Tibial nerve (tissue), 4 donors: ENCODE data around the gene MMP25. TPM values are rescaled to one million over a fixed set of nuclear protein-coding genes. Genes with fewer than 3 reads are reported as not detected.
"Not testable (repeated sequence)": the region's sequence is repeated elsewhere in the genome, so short reads cannot be mapped to it uniquely, and the experiment has no call there.

Experiments
- DNase-seq, 2 donors: peaks; one replicate each; pipeline ENCODE4 v3.0.0-alpha.2; 2019; ENCODE audit warnings: low spot score in 2 of 2
- H3K27ac ChIP-seq, 4 donors: fragments of 200-600 bp; sonication (generic) in 3 of 4; one replicate each; pipeline ENCODE4 v1.5.1; 2017 to 2019; ENCODE audit warnings: mild to moderate bottlenecking in 1 of 4
- H3K27me3 ChIP-seq, 2 donors: fragments of 200-600 bp; sonication (generic) in 1 of 2; one replicate each; pipeline versions ENCODE4 v1.5.1 to v1.6.0; 2017 to 2019
- H3K36me3 ChIP-seq, 3 donors: fragments of 200-600 bp; sonication (generic); one replicate each; pipeline ENCODE4 v1.5.1; 2018 to 2019
- H3K4me1 ChIP-seq, 4 donors: fragments of 200-600 bp; sonication (generic) in 3 of 4; one replicate each; pipeline ENCODE4 v1.5.1; 2017 to 2019
- H3K4me3 ChIP-seq, 4 donors: fragments of 200-600 bp; sonication (generic) in 3 of 4; one replicate each; pipeline ENCODE4 v1.5.1; 2017 to 2019; ENCODE audit warnings: mild to moderate bottlenecking in 1 of 4, moderate library complexity in 1 of 4
- H3K9me3 ChIP-seq, 4 donors: fragments of 200-600 bp; sonication (generic) in 3 of 4; one replicate each; pipeline ENCODE4 v1.5.1; 2017 to 2019
- EP300 ChIP-seq, 2 donors: sonication (generic); formaldehyde crosslinking; IDR thresholded peaks; one replicate each; pipeline ENCODE4 v1.6.1; 2017; ENCODE audit warnings: antibody characterized with exemption in 2 of 2, mild to moderate bottlenecking in 1 of 2
- POLR2A ChIP-seq, 2 donors: fragments of 450-650 bp; IDR thresholded peaks; one replicate each; pipeline ENCODE4 v1.6.1; 2017; ENCODE audit warnings: antibody characterized with exemption in 2 of 2, mild to moderate bottlenecking in 2 of 2, moderate library complexity in 2 of 2
- WGBS, 2 donors: methylation state at CpG; one replicate each; pipeline ENCODE4 v1.1.5; 2018; 5-methylcytosine and 5-hydroxymethylcytosine counted together
- total RNA-seq, 4 donors: library from RNA; depleted of rRNA; stranded (reverse); fragments of >200 nt; gene quantifications; one replicate each; pipeline ENCODE4 v1.1.0, GENCODE V29; 2016
- TF ChIP-seq, protein P1 (sequence below), 5 experiments: fragments of 200-600 bp in 3 of 5; fragments of 450-650 bp in 2 of 5; sonication (generic) in 3 of 5; IDR thresholded peaks; one replicate each; pipeline ENCODE4 v1.5.1; 2016 to 2019; ENCODE audit warnings: antibody characterized with exemption in 5 of 5, mild to moderate bottlenecking in 3 of 5, moderate library complexity in 2 of 5

The MMP25 gene
- total RNA-seq, 4 donors from 2014 or later = under 0.01 to 0.42 TPM; not detected in 2

- TF ChIP-seq EP300 (IDR thresholded peaks at IDR 0.05) (no peak), POLR2A (IDR thresholded peaks at IDR 0.05) (no peak)
- WGBS, 2 donors = 36 to 39% methylated on average over 8 to 10 of the region's 10 CpGs
Observed at GRCh38 chr16:3075523-3075915, 29.2 kb downstream of the MMP25 start.

GRCh38 chr16:3075946-3076345 is 29.6 kb downstream of the MMP25 start:
- peaks cover 0 to 25% of the 10 kb centered on the region in 2 donors for H3K27me3 ChIP-seq
- not testable (repeated sequence) for DNase-seq, H3K4me3 ChIP-seq, H3K36me3 ChIP-seq, H3K9me3 ChIP-seq, H3K4me1 ChIP-seq
- peak overlapping the region in 1 of 4 donors; percentile 64 for H3K27ac ChIP-seq
- WGBS, 2 donors = 80 to 82% methylated on average over 6 of the region's 6 CpGs

More at GRCh38 chr16:3075523-3075915, 29.2 kb downstream of the MMP25 start:
- H3K4me1 ChIP-seq = no peaks in the 10 kb centered on the region
- H3K9me3 ChIP-seq = no peaks in the 10 kb centered on the region
- H3K36me3 ChIP-seq = no peaks in the 10 kb centered on the region
- H3K27me3 ChIP-seq = peaks cover 0 to 24% of the 10 kb centered on the region in 2 donors
- no peak overlapping the region for H3K4me3 ChIP-seq
- DNase-seq = no peak
- peak overlapping the region in 1 of 4 donors; percentile 64 for H3K27ac ChIP-seq

GRCh38 chr16:3076577-3076976 is 30.2 kb downstream of the MMP25 start:
- Histone ChIP-seq H3K27ac (peak overlapping the region in 1 of 4 donors; percentile 56), H3K9me3 (no peaks in the 10 kb centered on the region), H3K27me3 (peaks cover 0 to 25% of the 10 kb centered on the region in 2 donors), H3K4me3 (no peak overlapping the region), H3K4me1 (no peaks in the 10 kb centered on the region), H3K36me3 (no peaks in the 10 kb centered on the region)
- DNase-seq = no peak
- TF ChIP-seq, protein P1, sequence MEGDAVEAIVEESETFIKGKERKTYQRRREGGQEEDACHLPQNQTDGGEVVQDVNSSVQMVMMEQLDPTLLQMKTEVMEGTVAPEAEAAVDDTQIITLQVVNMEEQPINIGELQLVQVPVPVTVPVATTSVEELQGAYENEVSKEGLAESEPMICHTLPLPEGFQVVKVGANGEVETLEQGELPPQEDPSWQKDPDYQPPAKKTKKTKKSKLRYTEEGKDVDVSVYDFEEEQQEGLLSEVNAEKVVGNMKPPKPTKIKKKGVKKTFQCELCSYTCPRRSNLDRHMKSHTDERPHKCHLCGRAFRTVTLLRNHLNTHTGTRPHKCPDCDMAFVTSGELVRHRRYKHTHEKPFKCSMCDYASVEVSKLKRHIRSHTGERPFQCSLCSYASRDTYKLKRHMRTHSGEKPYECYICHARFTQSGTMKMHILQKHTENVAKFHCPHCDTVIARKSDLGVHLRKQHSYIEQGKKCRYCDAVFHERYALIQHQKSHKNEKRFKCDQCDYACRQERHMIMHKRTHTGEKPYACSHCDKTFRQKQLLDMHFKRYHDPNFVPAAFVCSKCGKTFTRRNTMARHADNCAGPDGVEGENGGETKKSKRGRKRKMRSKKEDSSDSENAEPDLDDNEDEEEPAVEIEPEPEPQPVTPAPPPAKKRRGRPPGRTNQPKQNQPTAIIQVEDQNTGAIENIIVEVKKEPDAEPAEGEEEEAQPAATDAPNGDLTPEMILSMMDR (IDR thresholded peaks at IDR 0.05) = no peak
- no peak for TF ChIP-seq EP300 (IDR thresholded peaks at IDR 0.05)
- TF ChIP-seq POLR2A (IDR thresholded peaks at IDR 0.05) = no peak
- 66 to 83% methylated on average over 6 of the region's 6 CpGs for WGBS, 2 donors

DNA sequence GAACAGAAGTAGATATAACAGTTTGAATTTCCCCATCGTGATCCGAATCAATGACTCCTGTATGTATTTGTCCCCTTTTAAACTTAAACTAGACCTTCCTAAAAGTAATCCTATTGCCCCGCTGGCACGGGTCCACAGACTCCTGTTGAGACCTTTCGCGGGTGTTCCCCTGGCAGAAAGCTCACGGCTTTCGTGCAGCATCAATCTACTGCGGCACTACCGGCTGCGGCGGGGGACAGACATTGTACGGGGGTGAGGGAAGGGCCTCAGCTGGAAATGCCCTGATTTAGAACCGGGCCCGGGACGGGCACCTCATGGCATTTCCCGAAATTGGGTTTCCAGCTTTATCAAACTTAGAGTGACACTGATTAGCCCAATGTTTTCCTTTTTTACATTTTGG is 33.7 kb downstream of the MMP25 start:
- Histone ChIP-seq H3K27ac (no peak overlapping the region), H3K36me3 (no peaks in the 10 kb centered on the region), H3K4me3 (no peak overlapping the region), H3K27me3 (peaks cover 0 to 22% of the 10 kb centered on the region in 2 donors), H3K4me1 (no peaks in the 10 kb centered on the region), H3K9me3 (no peaks in the 10 kb centered on the region)
- TF ChIP-seq, protein P1 (IDR thresholded peaks at IDR 0.05) = no peak
- no peak for TF ChIP-seq EP300 (IDR thresholded peaks at IDR 0.05)
- TF ChIP-seq POLR2A (IDR thresholded peaks at IDR 0.05) = no peak
- WGBS, 2 donors = 83 to 85% methylated on average over 17 of the region's 17 CpGs
- no peak for DNase-seq

- not testable (repeated sequence) for H3K4me1 ChIP-seq, H3K27ac ChIP-seq, H3K9me3 ChIP-seq, H3K27me3 ChIP-seq, H3K36me3 ChIP-seq, DNase-seq, H3K4me3 ChIP-seq
- WGBS, 2 donors = 92 to 94% methylated on average over 13 of the region's 13 CpGs
Observed at GRCh38 chr16:3081957-3082356, 35.6 kb downstream of the MMP25 start.

DNA sequence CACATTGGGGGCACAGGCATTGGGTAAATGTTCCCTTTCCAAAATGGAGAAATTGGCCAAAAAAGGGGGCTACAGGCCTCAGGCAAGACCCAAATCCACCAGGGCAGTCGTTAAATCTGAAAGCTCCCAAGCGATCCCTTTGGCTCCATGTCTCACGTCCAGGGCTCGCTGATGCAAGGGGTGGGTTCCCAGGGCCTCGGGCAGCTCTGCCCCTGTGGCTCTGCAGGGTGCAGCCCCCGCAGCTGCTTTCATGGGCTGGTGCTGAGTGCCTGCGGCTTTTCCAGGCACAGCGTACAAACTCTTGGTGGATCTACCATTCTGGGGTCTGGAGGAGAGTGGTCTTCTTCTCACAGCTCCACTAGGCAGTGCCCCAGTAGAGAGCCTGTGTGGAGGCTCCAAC is 37.0 kb downstream of the MMP25 start:
- WGBS, 2 donors = 83 to 87% methylated on average over 7 of the region's 8 CpGs
- H3K4me1 ChIP-seq, H3K9me3 ChIP-seq, H3K27me3 ChIP-seq, H3K36me3 ChIP-seq, H3K27ac ChIP-seq, DNase-seq, H3K4me3 ChIP-seq: not testable (repeated sequence)

DNA sequence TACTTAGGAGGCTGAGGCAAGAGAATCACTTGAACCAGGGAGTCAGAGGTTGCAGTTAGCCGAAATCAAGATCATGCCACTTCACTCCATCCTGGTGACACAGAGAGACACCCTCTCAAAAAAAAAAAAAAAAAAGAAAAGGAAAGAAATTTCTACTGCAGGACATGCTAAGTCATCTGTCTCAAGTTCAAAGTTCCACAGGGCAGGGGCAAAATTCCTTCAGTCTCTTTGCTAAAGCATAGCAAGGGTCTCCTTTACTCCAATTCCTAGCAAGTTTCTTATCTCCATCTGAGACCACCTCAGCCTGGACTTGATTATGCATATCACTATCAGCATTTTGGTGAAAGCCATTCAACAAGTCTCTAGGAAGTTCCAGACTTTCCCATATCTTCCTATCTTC is 38.1 kb downstream of the MMP25 start:
- H3K4me1 ChIP-seq = peaks cover 0 to 10% (median 0%) of the 10 kb centered on the region in 4 donors
- DNase-seq = no peak
- peaks cover 0 to 7% of the 10 kb centered on the region in 2 donors for H3K27me3 ChIP-seq
- no peak overlapping the region for H3K27ac ChIP-seq
- H3K9me3 ChIP-seq = no peaks in the 10 kb centered on the region
- no peak overlapping the region for H3K4me3 ChIP-seq
- 84 to 96% methylated on average over 1 of the region's 1 CpG for WGBS, 2 donors
- TF ChIP-seq, protein P1 (IDR thresholded peaks at IDR 0.05) = no peak
- TF ChIP-seq EP300 (IDR thresholded peaks at IDR 0.05) (no peak), POLR2A (IDR thresholded peaks at IDR 0.05) (no peak)
- H3K36me3 ChIP-seq = no peaks in the 10 kb centered on the region
